ENCODE measurements around the gene PRSS12.
"Not testable (repeated sequence)": the region's sequence is repeated elsewhere in the genome, so short reads cannot be mapped to it uniquely, and the experiment has no call there.

The PRSS12 gene

GRCh38 chr4:118318931-118319330 is 33.9 kb downstream of the PRSS12 start:
- DNase-seq = no peak

- no peak for DNase-seq
Observed at GRCh38 chr4:118317691-118318090, 35.1 kb downstream of the PRSS12 start.

GRCh38 chr4:118314221-118314620 is 38.6 kb downstream of the PRSS12 start:
- no peak for DNase-seq

GRCh38 chr4:118313098-118313497 is 39.7 kb downstream of the PRSS12 start:
- no peak for DNase-seq

GRCh38 chr4:118308306-118309030 is 44.3 kb downstream of the PRSS12 start:
- no peak for DNase-seq

GRCh38 chr4:118307643-118308042 is 45.2 kb downstream of the PRSS12 start:
- DNase-seq = no peak

- DNase-seq = not testable (repeated sequence)
Observed at GRCh38 chr4:118299619-118300018, 53.2 kb downstream of the PRSS12 start.

- no peak for DNase-seq
Observed at GRCh38 chr4:118296729-118297128, 56.1 kb downstream of the PRSS12 start.

- DNase-seq = no peak
Observed at GRCh38 chr4:118290951-118291350, 61.9 kb downstream of the PRSS12 start.

GRCh38 chr4:118289794-118290193 is 63.0 kb downstream of the PRSS12 start:
- no peak for DNase-seq

GRCh38 chr4:118287711-118288451 is 64.9 kb downstream of the PRSS12 start:
- no peak for DNase-seq

GRCh38 chr4:118286685-118287084 is 66.1 kb downstream of the PRSS12 start:
- DNase-seq = no peak

- no peak for DNase-seq
Observed at GRCh38 chr4:118285931-118286330, 66.9 kb downstream of the PRSS12 start.

- DNase-seq = no peak
Observed at GRCh38 chr4:118284169-118284568, 68.6 kb downstream of the PRSS12 start.

- DNase-seq = peak; percentile 16 to 26
Observed at GRCh38 chr4:118282692-118283091, 70.1 kb downstream of the PRSS12 start.

- peak in 1 of 2 experiments; percentile 16 for DNase-seq
Observed at GRCh38 chr4:118281611-118282442, 71.0 kb downstream of the PRSS12 start.

- DNase-seq = peak; percentile 20 to 36
Observed at GRCh38 chr4:118280501-118281218, 72.1 kb downstream of the PRSS12 start.

GRCh38 chr4:118279920-118280432 is 72.8 kb downstream of the PRSS12 start:
- DNase-seq = no peak

GRCh38 chr4:118279328-118279727 is 73.5 kb downstream of the PRSS12 start:
- no peak for DNase-seq

- peak; percentile 97 to 98 for DNase-seq
Observed at GRCh38 chr4:118278473-118279274, 74.1 kb downstream of the PRSS12 start.

- DNase-seq = no peak
Observed at GRCh38 chr4:118277243-118277642, 75.6 kb downstream of the PRSS12 start.

GRCh38 chr4:118276580-118276979 is 76.2 kb downstream of the PRSS12 start:
- no peak for DNase-seq

Data from activated CD4-positive, alpha-beta T cell treated with anti-CD3 and anti-CD28 coated beads, Interleukin-2, amount 50 U/mL, for 48 hours (primary cell).